BLaER1 treated with 17β-estradiol and CSF1 and Interleukin-3, amounts not matched to agents 10 nM and 100 nM (cell line): ENCODE measurements around the gene SOAT1.
A peak's percentile ranks its signal among the peaks of the same experiment; 100 is the strongest.
"Not testable (repeated sequence)": the region's sequence is repeated elsewhere in the genome, so short reads cannot be mapped to it uniquely, and the experiment has no call there.

Experiments used
- H3K27ac ChIP-seq, 11 experiments: shearing (Covaris generic); formaldehyde crosslinking; 2 replicates each; pipeline ENCODE4 v1.8.1; 2022
- H3K27me3 ChIP-seq, 11 experiments: shearing (Covaris generic); formaldehyde crosslinking; 2 replicates each; pipeline ENCODE4 v1.8.1; 2022
- H3K36me3 ChIP-seq, 11 experiments: shearing (Covaris generic); formaldehyde crosslinking; 2 replicates each; pipeline ENCODE4 v1.8.1; 2022
- H3K4me1 ChIP-seq, 10 experiments: shearing (Covaris generic); formaldehyde crosslinking; 2 replicates each; pipeline ENCODE4 v1.8.1; 2022
- H3K4me2 ChIP-seq, 11 experiments: shearing (Covaris generic); formaldehyde crosslinking; 2 replicates each; pipeline ENCODE4 v1.8.1; 2022
- H3K4me3 ChIP-seq, 10 experiments: shearing (Covaris generic); formaldehyde crosslinking; 2 replicates each; pipeline ENCODE4 v1.8.1; 2022
- H3K9ac ChIP-seq, 11 experiments: shearing (Covaris generic); formaldehyde crosslinking; 2 replicates each; pipeline ENCODE4 v1.8.1; 2022
- H3K9me3 ChIP-seq, 11 experiments: shearing (Covaris generic); formaldehyde crosslinking; replicated peaks in 1 of 11; 2 replicates each; pipeline ENCODE4 v1.8.1; 2022
- H4K20me1 ChIP-seq, 11 experiments: shearing (Covaris generic); formaldehyde crosslinking; 2 replicates each; pipeline ENCODE4 v1.8.1; 2022
- Cebpa-rat ChIP-seq, 11 experiments: shearing (Covaris generic); IDR thresholded peaks; 2 replicates each; pipeline ENCODE4 v1.8.1; 2022

Gene SOAT1

DNA sequence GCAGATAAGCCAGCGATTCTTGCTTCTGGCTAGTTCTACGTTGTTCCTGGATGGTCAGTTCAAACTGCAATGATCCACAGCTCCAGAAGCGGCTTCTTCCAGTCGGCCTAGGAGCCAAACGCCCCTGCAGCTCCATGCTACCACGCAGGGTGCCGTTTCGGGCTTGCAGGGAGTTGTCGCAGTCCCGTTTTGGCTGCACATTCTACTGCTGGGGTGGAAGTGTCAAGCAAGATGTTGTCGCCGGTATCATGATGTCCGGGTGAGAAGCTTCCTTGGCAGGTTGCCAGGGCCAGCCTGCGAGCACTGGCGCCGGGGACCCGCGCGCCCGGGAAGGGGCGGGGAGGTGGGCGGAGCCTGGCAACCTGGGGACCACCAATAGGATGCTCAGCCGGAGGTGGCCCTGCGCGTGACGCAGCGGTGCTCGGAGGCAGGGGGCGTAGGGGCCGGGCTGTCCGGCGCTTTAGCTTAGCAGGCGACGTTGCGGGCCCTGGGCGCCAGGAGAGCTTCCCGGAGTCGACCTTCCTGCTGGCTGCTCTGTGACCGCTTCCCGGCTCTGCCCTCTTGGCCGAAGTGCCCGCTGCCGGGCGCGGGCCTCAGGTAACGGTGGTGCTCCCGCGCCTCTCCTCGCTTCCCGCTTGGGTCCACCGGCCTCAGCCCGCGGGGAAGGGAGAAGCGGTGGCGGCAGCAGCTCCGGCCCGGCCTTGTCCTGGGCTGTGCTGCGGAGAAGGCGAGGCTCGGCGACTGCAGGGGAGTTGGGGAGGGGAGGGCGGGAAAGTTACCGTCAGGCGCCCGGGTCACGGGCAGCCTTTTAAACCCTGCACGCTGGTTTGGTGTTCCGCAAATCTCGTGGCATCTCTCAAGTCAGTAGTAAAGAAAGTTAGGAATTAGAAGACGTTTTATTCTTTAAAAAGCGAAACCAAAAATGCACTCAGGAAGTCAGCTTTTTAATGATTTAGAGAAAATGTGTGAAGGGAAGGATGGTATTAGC is at the start of gene SOAT1:
SOAT1 (plus strand) TSS at position 458 of the 988 bp plus-strand sequence. CDS start 8,888 bp downstream, outside the sequence.
- Histone ChIP-seq H3K36me3 (peaks cover 0 to 13% (median 5%) of the 10 kb centered on the region in 11 experiments; a peak in 5 of 22 replicates), H3K4me3 (peak within 1 kb of the TSS; percentile 72 to 88 (median 78)), H3K4me1 (peaks cover 21 to 49% (median 34%) of the 10 kb centered on the region in 10 experiments), H3K4me2 (peak within 1 kb of the TSS; percentile 82 to 95 (median 91)), H3K9ac (peak within 1 kb of the TSS; percentile 76 to 89 (median 86)), H4K20me1 (peaks cover 0 to 33% (median 4%) of the 10 kb centered on the region in 11 experiments; a peak in 5 of 22 replicates), H3K9me3 (no peaks in the 10 kb centered on the region), H3K27ac (peak within 1 kb of the TSS in 10 of 11 experiments; percentile 65 to 91 (median 81); a peak in 21 of 22 replicates), H3K27me3 (no peaks in the 10 kb centered on the region)
- TF ChIP-seq Cebpa-rat (IDR thresholded peaks at IDR 0.05), result no peak

- H3K4me1 ChIP-seq, H3K9me3 ChIP-seq, H3K27me3 ChIP-seq, H3K27ac ChIP-seq, H3K4me3 ChIP-seq, H4K20me1 ChIP-seq, H3K4me2 ChIP-seq, H3K9ac ChIP-seq, H3K36me3 ChIP-seq: not testable (repeated sequence)
Measured at GRCh38 chr1:179245426-179245825, 48.2 kb upstream of the SOAT1 start.

- no peak overlapping the region for H3K9ac ChIP-seq
- H3K4me1 ChIP-seq, result peaks cover 0 to 6% (median 0%) of the 10 kb centered on the region in 10 experiments; a peak in 5 of 20 replicates
- H3K27me3 ChIP-seq, result no peaks in the 10 kb centered on the region
- H3K9me3 ChIP-seq, result no peaks in the 10 kb centered on the region
- H3K4me3 ChIP-seq, result no peak overlapping the region
- no peak for TF ChIP-seq Cebpa-rat (IDR thresholded peaks at IDR 0.05)
- H3K4me2 ChIP-seq, result no peak overlapping the region
- H3K36me3 ChIP-seq, result no peaks in the 10 kb centered on the region
- no peak overlapping the region for H3K27ac ChIP-seq
- no peaks in the 10 kb centered on the region for H4K20me1 ChIP-seq
Measured at GRCh38 chr1:179247923-179248322, 45.7 kb upstream of the SOAT1 start.

- H3K9ac ChIP-seq, result no peak overlapping the region
Measured at GRCh38 chr1:179251675-179252074, 41.9 kb upstream of the SOAT1 start.

DNA sequence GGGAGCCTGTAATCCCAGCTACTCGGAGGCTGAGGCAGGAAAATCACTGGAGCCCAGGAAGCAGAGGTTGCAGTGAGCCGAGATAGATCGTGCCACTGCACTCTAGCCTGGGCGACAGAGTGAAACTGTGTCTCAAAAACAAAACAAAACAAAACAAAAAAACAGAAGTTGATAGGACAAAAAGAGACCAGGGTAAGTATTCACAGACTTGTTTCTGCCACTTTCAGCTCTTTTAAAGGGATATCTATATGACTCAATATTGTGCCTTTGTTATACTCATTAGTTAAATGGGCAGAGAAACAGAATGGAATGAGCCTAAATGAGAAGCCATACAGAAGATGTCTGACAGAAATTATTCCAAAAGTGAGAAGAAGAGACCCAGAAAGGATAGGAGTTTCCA is 41.0 kb upstream of the SOAT1 start:
- H3K27ac ChIP-seq, result no peak overlapping the region
- no peaks in the 10 kb centered on the region for H3K9me3 ChIP-seq
- H4K20me1 ChIP-seq, result no peaks in the 10 kb centered on the region
- no peak overlapping the region for H3K4me3 ChIP-seq
- no peak overlapping the region for H3K4me2 ChIP-seq
- H3K4me1 ChIP-seq, result peaks cover 0 to 6% (median 0%) of the 10 kb centered on the region in 10 experiments; a peak in 5 of 20 replicates
- H3K27me3 ChIP-seq, result no peaks in the 10 kb centered on the region
- no peak overlapping the region for H3K9ac ChIP-seq
- no peaks in the 10 kb centered on the region for H3K36me3 ChIP-seq
- no peak for TF ChIP-seq Cebpa-rat (IDR thresholded peaks at IDR 0.05)

More at GRCh38 chr1:179251675-179252074, 41.9 kb upstream of the SOAT1 start:
- no peak overlapping the region for H3K4me3 ChIP-seq
- H3K27ac ChIP-seq, result no peak overlapping the region
- no peak for TF ChIP-seq Cebpa-rat (IDR thresholded peaks at IDR 0.05)
- no peaks in the 10 kb centered on the region for H3K27me3 ChIP-seq
- H3K36me3 ChIP-seq, result no peaks in the 10 kb centered on the region
- no peaks in the 10 kb centered on the region for H4K20me1 ChIP-seq
- H3K9me3 ChIP-seq, result no peaks in the 10 kb centered on the region
- H3K4me1 ChIP-seq, result peaks cover 0 to 6% (median 0%) of the 10 kb centered on the region in 10 experiments; a peak in 5 of 20 replicates
- H3K4me2 ChIP-seq, result no peak overlapping the region

- no peaks in the 10 kb centered on the region for H3K9me3 ChIP-seq
- H3K36me3 ChIP-seq, result no peaks in the 10 kb centered on the region
- no peak overlapping the region for H3K4me3 ChIP-seq
- no peaks in the 10 kb centered on the region for H4K20me1 ChIP-seq
- H3K27ac ChIP-seq, result no peak overlapping the region
- TF ChIP-seq Cebpa-rat (IDR thresholded peaks at IDR 0.05), result no peak
- no peak overlapping the region for H3K4me2 ChIP-seq
- no peak overlapping the region for H3K9ac ChIP-seq
- no peaks in the 10 kb centered on the region for H3K27me3 ChIP-seq
- H3K4me1 ChIP-seq, result peaks cover 0 to 6% (median 0%) of the 10 kb centered on the region in 10 experiments; a peak in 5 of 20 replicates
Measured at GRCh38 chr1:179253286-179253972, 40.2 kb upstream of the SOAT1 start.

GRCh38 chr1:179262183-179262582 is 31.4 kb upstream of the SOAT1 start:
- no peak overlapping the region for H3K4me3 ChIP-seq
- no peaks in the 10 kb centered on the region for H3K36me3 ChIP-seq

DNA sequence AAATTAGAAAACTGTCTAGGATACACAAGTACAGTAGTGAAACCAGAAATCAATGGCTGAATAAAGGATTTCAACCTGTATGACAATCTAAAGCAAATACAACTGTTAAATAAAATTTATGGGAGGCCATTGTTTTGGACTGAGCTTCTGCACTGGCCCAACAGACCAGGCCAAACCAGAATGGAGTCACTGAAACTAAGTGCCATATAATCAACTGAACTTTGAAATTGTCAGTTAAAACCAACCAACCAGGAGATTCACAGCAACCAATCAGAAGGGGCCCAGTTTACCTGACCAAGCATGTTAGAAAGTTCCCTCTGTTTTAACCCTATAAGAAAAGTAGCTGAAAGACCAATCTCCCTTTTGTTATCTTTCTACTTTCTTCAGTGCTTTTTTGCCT is 30.5 kb upstream of the SOAT1 start:
- Histone ChIP-seq H3K36me3 (no peaks in the 10 kb centered on the region), H3K27ac (no peak overlapping the region), H3K4me2 (no peak overlapping the region), H3K9ac (no peak overlapping the region), H3K4me1 (no peaks in the 10 kb centered on the region), H3K4me3 (no peak overlapping the region), H4K20me1 (no peaks in the 10 kb centered on the region), H3K9me3 (no peaks in the 10 kb centered on the region), H3K27me3 (no peaks in the 10 kb centered on the region)
- TF ChIP-seq Cebpa-rat (IDR thresholded peaks at IDR 0.05), result no peak

More at GRCh38 chr1:179262183-179262582, 31.4 kb upstream of the SOAT1 start:
- Histone ChIP-seq H3K9ac (no peak overlapping the region), H3K4me2 (no peak overlapping the region), H3K27me3 (no peaks in the 10 kb centered on the region), H3K27ac (no peak overlapping the region), H3K4me1 (no peaks in the 10 kb centered on the region), H3K9me3 (no peaks in the 10 kb centered on the region), H4K20me1 (no peaks in the 10 kb centered on the region)
- TF ChIP-seq Cebpa-rat (IDR thresholded peaks at IDR 0.05), result no peak

GRCh38 chr1:179264507-179264906 is 29.1 kb upstream of the SOAT1 start:
- H3K4me2 ChIP-seq, result no peak overlapping the region
- H3K27ac ChIP-seq, result no peak overlapping the region
- no peaks in the 10 kb centered on the region for H3K27me3 ChIP-seq
- TF ChIP-seq Cebpa-rat (IDR thresholded peaks at IDR 0.05), result no peak
- no peaks in the 10 kb centered on the region for H3K9me3 ChIP-seq
- no peak overlapping the region for H3K9ac ChIP-seq
- no peak overlapping the region for H3K4me3 ChIP-seq
- H3K4me1 ChIP-seq, result no peaks in the 10 kb centered on the region
- no peaks in the 10 kb centered on the region for H3K36me3 ChIP-seq
- H4K20me1 ChIP-seq, result no peaks in the 10 kb centered on the region
